ENCODE data around the gene WFDC1.

WFDC1 gene

GRCh38 chr16:84379008-84379708 is 84.5 kb downstream of the WFDC1 start:
- no peak overlapping the region for H3K27ac Mint-ChIP-seq
- H3K4me3 Mint-ChIP-seq = no peak overlapping the region
- H3K36me3 Mint-ChIP-seq = no peaks in the 10 kb centered on the region
- H3K9me3 Mint-ChIP-seq = no peaks in the 10 kb centered on the region
- H3K27me3 Mint-ChIP-seq = peaks cover 4% of the 10 kb centered on the region
- H3K4me1 Mint-ChIP-seq = peaks cover 7% of the 10 kb centered on the region

All from activated naive CD4-positive, alpha-beta T cell treated with anti-CD3 and anti-CD28 coated beads, Interleukin-2, amount 50 U/mL, for 24 hours (primary cell).